AG08396 (cell line): Measurements from ENCODE around the gene FGFR1OP2.
"Not testable (repeated sequence)": the region's sequence is repeated elsewhere in the genome, so short reads cannot be mapped to it uniquely, and the experiment has no call there.

ENCODE experiments used
- DNase-seq: peaks from one replicate; pipeline ENCODE4 v3.0.0; 2012; ENCODE audit warnings: low spot score, mixed read lengths

Gene FGFR1OP2

DNA sequence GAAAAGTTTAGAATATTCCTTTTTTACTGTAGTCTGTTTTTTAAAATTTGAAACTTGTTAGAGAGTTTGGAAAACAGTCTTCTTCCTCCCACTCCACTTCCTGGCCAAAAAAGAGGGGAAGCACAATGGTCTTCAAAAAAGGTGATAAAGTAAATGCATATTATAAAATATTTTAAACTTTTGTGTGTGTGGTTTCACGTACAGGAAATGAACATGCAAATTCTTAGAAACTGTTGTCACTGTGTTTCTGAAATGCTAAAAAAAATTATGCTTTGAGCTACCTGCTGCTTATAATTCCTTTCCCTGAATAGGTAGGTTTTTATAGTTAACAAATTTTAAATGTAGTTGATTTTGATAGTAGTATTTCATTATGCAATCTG lies 2.9 kb downstream of the FGFR1OP2 start:
- no peak for DNase-seq

DNA sequence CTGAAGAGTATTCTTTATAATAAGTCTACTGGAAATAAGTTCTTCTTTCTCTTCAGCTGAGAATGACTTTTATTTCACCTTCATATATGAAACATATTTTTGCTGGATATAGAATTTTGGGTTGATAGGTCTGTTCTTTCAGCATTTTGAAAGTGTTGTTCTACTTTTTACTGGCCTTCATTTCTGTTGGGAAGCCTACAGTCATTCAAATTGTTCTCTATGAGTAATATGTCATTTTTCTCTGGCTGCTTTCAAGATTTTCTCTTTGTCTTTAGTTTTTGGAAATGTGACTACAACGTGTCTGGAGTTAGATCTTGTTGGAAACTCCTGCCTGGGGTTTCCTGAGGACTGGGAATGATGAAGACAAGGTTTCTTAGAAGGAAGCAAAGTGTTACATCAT lies 10.0 kb downstream of the FGFR1OP2 start:
- no peak for DNase-seq

DNA sequence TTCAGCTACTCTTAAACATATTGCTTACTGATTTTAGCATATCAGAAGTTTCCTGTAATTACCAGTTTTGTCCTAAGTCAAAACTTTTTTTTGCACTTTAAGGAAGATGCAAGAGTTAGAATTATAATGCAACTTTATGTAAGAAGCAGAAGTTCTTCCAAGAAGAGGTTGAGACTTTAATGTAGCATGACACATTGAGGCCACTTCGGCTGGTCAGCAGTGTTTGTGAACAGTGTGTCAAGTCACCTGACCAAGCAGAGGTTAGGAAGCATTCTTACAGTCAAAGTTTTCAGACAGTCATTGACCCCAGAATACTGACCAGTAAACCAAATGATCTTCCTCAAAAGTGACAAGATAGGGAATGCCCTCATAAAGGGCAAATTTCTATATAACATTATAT lies 15.2 kb downstream of the FGFR1OP2 start:
- DNase-seq, result no peak

DNA sequence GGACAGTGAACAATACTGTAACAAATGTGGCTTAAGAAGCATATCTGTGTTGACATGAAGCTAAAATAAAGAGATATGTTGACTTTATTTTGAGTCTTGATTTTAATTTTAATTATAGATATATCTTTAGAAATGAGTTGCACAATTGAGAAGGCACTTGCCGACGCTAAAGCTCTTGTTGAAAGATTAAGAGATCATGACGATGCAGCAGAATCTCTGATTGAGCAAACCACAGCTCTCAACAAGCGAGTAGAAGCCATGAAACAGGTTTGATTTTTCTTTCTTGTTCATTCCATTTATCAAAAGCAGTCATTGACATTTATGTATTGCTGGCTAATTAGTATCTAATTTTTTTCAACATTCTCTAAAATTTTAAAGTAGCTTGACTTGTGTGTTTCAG lies 15.8 kb downstream of the FGFR1OP2 start:
- no peak for DNase-seq

DNA sequence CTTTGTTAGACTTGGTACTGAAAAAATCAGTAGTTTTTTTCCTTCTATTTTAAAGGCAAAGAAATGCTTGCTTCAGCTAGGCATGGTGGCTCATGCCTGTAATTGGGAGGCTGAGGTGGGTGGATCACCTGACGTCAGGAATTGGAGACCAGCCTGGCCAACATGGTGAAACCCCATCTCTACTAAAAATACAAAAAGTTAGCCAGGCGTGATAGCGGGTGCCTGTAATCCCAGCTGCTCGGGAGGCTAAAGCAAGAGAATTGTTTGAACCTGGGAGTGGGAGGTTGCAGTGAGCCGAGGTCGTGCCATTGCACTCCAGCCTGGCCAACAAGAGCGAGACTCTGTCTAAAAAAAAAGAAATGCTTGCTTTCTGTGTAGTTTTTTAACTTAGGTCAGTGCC lies 23.1 kb downstream of the FGFR1OP2 start:
- not testable (repeated sequence) for DNase-seq

DNA sequence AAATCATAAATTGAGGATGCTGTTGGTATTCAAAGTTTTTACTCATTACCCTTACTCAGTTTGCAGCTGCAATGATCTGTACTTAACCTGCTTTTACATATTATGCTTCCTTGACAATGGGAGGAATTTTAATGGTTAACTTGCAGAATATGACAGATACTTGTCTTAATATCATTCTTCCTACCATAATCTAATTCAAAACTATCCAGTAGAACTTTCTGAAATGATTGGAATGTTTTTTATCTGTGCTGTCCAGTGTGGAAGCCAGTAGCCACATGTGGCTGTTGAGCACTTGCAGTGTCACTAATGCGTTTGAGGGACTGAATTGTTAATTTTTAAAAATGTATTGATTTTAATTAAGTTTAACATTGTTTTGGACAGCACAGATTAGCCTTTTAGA lies 23.5 kb downstream of the FGFR1OP2 start:
- DNase-seq, result no peak

DNA sequence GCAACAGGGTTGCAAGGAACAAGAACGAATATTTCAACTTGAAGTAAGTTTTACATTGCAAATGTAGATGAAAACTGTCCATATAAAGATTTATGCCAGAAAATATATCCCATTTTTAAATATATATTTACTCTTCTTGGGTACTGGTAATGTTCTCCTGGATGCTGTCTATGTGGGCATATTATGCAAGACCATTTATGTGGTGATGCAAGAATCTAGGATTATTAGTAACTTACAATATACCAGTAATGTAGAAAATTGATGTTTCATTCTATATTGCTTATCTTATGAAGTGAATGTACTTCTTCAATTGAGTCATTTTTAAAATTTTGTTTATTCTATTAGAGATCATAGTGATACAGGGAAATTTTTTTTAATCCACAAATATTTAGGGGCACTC lies 25.1 kb downstream of the FGFR1OP2 start:
- no peak for DNase-seq

DNA sequence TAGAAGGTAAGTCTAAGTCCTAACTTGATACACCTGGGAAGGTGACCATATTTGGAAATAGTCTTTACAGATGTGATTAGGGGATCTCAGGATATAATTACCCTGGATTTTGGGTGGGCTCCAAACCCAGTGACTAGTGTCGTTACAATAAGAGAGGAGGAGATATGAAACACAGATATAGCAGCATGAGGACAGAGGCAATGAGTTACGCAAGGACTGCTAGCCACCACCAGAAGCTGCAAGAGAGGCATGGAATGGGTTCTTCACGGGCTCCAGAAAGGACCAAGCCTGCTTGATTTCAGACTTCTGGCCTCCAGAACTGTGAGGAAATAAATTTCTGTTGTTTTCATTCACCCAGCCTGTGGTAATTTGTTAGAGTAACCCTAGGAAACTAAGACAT lies 28.6 kb downstream of the FGFR1OP2 start:
- DNase-seq, result no peak

DNA sequence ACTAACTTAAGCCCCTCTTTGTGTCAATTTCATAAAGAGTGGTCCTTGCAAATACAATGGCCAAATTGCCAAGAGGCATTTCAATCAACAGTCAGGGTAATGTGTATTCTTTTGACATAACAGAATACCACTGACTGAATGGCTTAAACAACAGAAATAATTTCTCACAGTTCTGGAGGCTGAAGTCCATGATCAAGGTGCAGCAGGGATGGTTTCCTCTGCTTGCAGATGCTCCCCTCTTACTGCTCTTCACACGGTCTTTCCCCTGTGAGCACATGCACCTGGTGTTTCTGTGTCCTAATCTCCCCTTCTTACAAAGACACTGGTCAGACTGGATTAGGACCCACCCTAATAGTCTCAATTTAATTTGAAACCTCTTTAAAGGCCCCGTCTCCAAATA lies 31.9 kb downstream of the FGFR1OP2 start:
- DNase-seq, result no peak

DNA sequence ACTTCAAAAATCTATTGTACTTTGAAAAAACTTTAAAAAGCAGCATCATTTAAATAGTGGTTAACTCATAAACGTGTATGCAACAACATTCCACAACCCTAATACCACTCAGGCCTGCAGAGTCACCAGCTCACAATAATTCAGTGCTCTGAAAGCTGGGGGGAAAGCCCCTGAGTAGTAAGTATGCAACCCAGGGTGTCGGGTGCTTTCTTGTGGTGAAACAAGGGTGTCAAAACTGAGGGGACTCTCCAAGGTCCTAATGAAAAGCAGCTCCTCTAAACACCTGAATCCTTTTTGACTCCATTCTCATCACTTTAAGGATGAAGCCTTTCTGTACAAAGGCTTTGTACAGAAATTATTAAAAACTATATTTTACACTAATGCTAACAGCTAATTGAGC lies 33.7 kb downstream of the FGFR1OP2 start:
- no peak for DNase-seq

DNA sequence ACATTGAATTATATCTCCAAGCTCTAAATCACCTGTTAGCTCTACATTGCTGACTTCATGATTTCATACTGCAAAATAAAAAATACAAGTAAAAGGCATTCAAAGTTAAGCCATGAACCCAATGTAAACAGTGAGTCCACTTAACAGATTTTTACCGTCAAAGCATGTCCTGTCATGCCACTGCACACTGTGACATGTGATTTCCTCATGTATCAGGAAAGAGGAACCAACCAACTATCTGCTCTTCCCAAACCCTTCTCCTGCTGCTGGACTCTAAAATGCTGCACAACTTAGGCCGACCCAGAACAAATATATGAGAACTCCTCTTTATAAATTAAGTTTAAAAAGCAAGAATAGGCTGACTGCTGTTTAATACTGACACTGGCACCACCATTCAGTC lies 38.4 kb downstream of the FGFR1OP2 start:
- no peak for DNase-seq

DNA sequence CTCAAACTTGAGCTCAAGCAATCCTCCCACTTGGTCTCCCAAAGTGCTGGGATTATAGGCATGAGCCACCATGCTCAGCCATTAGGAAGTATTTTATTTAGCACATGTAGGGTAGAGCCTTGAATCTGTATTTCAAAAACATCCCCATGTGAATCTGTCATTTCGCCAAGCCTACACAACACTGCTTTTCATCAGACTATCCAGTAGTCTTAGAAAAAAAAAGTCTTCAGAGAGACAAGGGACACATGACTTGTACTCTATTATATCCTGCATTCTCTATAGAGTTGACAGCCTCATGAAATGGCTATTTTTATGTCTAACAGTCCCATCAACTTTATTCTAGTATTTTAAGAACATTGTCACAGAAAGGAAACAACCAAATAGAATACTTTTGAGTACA lies 40.5 kb downstream of the FGFR1OP2 start:
- no peak for DNase-seq

DNA sequence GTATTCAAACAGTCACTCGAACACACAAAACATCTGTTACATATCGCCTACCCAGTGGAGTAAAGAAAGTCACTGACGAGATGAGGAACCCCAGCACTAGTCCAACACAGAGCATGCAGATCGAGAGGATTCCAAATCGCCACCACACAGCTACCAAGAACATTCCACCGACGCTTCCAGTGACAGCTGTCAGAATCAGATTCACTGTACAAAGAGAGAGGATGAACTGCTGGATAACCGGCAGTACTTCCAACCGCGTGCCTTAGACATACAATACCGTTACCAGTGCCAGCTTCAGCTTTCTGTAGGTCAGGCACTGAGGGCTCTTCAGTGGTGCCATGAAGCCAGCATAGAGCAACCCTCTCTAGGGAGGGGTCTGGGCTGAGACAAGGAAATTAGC lies 41.5 kb downstream of the FGFR1OP2 start:
- DNase-seq, result no peak

DNA sequence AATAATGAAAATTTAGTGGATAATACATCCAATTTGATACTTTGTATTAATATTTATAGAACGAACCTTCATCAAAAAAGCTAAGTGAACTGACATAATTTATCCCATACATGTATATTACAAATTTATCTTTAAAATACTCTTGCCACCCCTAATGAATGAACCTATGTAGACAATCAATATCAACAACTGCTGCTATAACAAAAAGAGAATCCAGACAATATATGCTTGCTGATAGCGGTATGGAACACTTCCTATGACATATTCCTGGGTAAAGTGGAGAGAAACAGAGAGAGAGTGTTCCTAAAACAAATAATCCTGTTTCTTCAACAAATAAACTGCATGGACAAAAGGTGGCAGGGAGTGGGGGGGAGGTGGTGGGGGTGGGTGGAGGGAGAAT lies 44.6 kb downstream of the FGFR1OP2 start:
- DNase-seq, result no peak

DNA sequence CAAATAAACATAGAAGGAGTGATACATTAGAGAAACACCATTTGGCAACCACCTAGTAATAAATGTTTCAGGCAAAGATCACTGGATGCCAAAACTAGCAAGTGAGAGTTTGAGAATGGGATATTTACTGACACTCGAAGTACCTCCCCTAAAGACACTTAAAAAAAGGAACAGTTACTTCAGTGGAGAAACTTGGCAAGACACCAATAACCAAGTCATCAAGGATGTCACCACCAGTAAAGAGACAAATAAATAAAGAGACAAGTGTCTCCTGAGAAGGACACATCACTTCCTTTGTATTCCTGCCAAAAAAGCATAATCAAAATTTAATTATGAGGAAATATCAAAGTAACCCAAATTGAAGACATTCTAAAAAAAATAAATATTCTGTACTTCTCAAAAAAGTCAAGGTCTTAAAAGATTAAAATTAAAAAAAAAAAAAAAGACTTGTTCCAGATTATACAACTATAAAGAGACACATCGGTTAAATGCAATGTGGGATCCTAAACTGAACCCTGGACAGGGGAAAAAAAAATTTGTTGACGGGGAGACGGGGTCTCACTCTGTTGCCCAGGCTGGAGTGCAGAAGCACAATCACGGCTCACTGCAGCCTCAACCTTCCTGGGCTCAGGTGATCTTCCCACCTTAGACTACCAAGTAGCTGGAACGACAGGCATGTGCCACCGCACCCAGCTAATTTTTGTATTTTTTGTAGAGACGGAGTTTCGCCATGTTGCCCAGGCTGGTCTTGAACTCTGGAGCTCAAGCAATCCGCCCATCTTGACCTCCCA lies 49.6 kb downstream of the FGFR1OP2 start:
- no peak for DNase-seq

DNA sequence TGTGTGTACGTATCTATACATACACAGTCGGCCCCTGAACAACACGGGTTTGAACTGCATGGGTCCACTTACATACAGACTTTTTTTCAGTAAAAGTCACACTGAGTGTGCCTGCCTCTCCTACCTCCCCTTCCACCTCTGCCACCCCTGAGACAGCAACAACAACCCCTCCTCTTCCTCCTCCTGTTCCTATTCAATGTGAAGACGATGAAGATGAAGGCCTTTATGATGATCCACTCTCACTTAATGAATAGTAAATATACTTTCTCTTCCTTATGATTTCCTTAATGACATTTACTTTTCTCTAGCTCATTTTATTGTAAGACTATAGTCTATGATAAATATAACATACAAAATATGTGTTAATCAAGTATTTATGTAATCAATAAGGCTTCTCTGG lies 50.4 kb downstream of the FGFR1OP2 start:
- no peak for DNase-seq

DNA sequence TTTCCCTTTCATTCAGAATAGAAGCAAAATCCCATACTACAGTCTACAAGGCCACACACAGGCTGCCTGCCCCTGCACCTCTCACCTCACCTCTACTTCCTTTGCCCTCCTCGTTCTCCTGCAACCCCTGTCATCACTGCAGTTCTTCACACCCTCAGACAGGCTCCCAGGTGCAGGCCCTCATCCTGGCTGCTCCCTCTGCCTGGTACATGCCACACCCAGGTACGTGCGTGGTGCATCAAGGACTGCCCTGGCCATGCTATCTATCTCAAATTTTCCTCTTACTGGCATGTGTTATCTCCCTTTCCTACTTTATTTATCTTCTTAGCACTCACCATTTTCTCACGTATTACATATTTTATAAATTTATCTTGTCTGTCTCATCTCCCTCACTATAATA lies 51.6 kb downstream of the FGFR1OP2 start:
- no peak for DNase-seq

DNA sequence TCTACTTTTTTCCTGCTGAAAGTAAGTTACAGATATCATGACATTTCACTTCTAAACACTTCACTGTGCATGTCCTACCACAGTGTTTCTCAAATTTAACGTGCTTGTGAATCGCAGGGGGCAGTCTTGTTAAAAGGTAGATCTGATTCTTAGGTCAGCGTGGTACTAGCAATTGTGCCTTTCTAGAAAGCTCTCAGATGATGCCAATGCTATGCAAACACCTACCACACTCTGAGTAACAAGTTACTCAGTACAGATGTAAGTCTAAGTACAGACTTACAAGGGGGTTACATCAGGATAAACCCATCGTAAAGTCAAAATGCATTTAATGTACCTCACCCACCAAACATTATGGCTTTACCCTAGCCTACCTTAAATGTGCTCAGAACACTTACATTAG lies 53.6 kb downstream of the FGFR1OP2 start:
- DNase-seq, result no peak

DNA sequence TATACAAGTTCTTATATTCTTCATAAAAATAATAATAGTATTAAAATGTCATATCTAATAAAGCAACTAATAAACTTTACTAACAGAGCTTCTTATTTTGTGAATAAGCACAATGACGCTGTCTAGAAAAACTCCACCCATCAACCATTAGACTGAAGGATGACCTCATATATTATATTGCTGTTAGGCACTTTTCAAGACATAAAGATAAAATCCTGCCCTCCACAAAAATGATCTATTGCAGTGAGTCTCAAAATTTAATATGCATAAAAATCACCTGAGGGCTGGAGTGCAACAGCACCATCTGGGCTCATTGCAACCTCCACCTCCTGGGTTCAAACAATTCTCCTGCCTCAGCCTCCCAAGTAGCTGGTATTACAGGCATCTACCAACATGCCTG lies 55.8 kb downstream of the FGFR1OP2 start:
- DNase-seq, result no peak

DNA sequence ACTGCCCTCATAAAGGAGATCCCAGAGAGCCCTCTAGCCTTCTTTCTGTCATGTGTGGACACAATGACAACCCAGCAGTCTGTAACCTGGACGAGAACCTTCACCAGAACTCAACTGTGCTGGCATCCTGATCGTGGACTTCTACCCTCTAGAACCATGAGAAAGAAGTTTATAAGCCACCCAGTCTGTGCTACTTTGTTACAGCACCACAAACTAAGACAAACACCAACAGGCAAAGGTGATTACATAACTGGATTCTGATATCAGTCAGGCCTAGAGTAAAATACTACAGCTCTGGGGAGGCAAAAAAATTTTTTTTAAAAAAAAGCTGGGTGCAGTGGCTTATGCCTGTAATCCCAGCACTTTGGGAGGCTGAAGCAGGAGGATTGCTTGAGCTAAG lies 57.4 kb downstream of the FGFR1OP2 start:
- DNase-seq, result no peak

DNA sequence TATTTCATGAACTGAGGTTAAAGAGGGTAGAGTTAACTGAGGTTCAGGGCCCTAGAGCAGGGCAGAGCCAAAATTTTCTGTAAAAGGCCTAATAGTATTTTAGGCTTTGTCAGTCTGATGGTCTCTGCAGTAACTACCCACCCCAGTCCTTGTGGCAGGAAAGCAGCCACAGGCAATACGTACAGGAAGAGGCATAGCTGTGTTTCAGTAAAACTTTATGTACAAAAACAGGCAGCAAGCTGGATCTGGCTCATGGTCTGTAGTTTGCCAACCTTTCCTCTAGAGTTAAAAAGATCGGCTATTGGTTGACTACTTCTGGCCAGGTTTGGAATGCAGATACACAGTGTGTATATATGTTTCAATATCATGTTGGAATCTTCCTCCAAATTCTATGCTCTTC lies 58.7 kb downstream of the FGFR1OP2 start:
- no peak for DNase-seq

DNA sequence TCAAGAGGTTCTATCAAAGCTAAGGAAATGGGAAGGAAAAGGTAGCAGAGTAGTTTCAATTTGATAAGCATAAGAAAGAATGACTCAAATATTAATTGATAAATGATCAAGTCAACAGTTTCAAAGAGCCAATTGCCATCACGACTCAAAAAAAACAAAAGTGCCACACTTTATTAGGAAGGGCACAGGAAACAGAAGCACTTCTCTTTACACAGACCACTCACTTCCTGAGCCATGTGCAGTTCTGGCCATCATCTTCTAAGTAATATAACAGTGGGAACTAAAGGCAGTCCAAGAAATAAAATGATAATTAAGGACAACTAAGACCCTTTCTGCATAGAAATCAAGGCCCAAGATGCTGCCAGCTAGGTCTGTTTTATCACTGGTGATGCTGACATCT lies 62.7 kb downstream of the FGFR1OP2 start:
- no peak for DNase-seq

DNA sequence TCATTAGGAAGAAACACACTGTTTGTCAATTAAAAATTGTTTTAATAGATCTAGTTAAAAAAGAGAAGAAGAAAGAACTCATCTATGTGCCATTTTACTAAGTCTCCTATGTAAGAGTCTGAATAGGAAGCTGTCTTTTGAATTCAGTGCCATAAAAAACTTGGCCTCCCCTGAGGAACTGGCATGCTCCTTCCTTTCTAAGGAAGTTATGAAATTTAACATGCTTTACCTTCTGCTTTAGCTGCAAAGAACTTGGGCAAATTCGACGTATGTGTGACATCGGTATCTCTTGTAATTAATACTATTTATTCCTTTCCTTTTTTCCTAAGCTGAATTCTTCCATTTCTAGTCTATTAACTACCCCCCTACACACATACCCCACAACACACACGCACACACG lies 63.4 kb downstream of the FGFR1OP2 start:
- no peak for DNase-seq

DNA sequence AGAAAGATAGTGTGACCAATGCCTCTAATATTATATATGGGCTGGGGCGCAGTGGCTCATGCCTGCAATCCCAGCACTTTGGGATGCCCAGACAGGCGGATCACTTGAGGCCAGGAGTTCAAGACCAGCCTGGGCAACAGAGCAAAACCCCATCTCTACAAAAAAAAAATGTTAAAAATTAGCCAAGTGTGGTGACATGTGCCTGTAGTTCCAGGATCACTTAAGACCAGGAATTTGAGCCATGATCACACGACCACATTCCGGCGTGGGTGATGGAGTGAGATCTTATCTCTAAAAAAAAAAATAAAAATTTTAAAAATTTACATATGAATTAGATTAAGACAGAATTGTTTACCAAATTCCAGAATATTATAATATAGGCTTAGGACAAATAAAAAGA lies 63.9 kb downstream of the FGFR1OP2 start:
- no peak for DNase-seq
